ENCODE measurements around the gene STX1B. TPM values are rescaled to one million over a fixed set of nuclear protein-coding genes. Genes with fewer than 3 reads are reported as not detected.

The STX1B gene
- total and polyA plus RNA-seq, 2 of the 8 experiments (the other 6 are each of a cell fraction or from before 2014, with no cell fraction given): 8.9 to 20.2 TPM

DNA sequence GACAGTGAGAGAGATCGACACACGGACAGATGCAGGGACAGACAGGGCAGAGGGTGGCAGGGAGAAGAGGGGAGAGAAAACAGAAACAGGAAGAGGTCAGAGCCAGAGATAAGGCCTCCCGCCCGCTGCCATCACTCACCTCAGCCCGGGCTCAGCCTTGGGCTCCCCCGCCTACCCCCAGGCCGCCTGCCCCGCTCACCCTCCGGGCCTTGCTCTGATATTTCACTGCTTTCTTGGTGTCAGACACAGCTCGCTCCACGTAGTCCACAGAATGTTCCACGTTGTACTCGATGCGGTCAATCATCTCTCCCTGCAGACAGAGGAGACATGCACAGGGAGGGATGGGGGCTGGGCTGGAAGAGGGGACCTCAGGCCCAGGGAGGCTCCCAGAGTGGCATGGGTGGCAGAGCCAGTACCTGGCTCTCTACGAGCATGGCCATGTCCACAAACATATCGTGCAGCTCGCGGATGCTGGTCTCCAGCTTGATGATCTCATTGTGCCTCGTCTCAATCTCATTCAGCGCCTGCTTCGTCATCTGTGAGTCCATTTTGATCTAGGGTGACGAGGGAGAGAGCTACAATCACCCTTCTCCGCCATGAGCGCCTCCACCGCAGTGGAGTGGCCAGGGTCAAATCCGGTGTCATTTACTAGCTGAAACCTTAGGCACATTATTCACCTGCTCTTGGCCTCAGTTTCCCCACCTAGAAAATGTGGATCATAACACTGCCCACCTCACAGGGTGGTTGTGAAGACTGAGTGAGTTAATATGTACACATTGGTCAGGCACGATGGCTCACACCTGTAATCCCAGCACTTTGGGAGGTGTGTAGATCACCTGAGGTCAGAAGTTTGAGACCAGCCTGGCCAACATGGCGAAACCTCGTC, 17.3 kb downstream of the STX1B start (continued):
- TF ChIP-seq BCL11A (IDR thresholded peaks at IDR 0.05; ENCODE audit: low read depth in 2 of 2, low read length in 2 of 2): no peak
- TF ChIP-seq NRF1 (IDR thresholded peaks at IDR 0.05; ENCODE audit: low read depth, low read length): no peak
